Activated T-helper 2 cell treated with anti-CD3 and anti-CD28 coated beads, Interferon-gamma antibody, Interleukin-2, Interleukin-4, amounts not matched to agents 10 μg/mL and 5 μg/mL and 100 μg/mL, durations not matched to agents 14 hours and 24 hours and 36 hours (primary cell): ENCODE measurements around the gene VPS16. TPM values are rescaled to one million over a fixed set of nuclear protein-coding genes. Genes with fewer than 3 reads are reported as not detected.

Source experiments
- DNase-seq: peaks from one replicate; pipeline ENCODE4 v3.0.0; 2021; ENCODE audit warnings: low spot score
- H3K27ac Mint-ChIP-seq: one replicate; pipeline ENCODE4 v1.8.0; 2021; ENCODE audit warnings: mixed read lengths
- H3K27me3 Mint-ChIP-seq: one replicate; pipeline ENCODE4 v1.8.0; 2021; ENCODE audit warnings: low read depth, mixed read lengths
- H3K36me3 Mint-ChIP-seq: one replicate; pipeline ENCODE4 v1.8.0; 2021; ENCODE audit warnings: low read depth, mixed read lengths
- H3K4me1 Mint-ChIP-seq: one replicate; pipeline ENCODE4 v1.8.0; 2021; ENCODE audit warnings: low read depth, mixed read lengths
- H3K4me3 Mint-ChIP-seq: one replicate; pipeline ENCODE4 v1.8.0; 2021; ENCODE audit warnings: low read depth, mild to moderate bottlenecking, moderate library complexity, mixed read lengths
- H3K9me3 Mint-ChIP-seq: one replicate; pipeline ENCODE4 v1.8.0; 2021; ENCODE audit warnings: mixed read lengths
- intact Hi-C: fragments of 100-400 bp; cut with micrococcal nuclease; formaldehyde crosslinking; loops from one replicate; pipeline ENCODE4 v1.15.1; 2023
- total RNA-seq: library from RNA; stranded (reverse); gene quantifications from 2 replicates; pipeline ENCODE4 v1.2.3, GENCODE V29; 2022

VPS16 gene
- total RNA-seq, 1 donor from 2014 or later = 50.1 TPM

GRCh38 chr20:2847802-2848201, 7.3 kb downstream of the VPS16 start:
- H3K9me3 Mint-ChIP-seq = no peaks in the 10 kb centered on the region
- H3K27me3 Mint-ChIP-seq = no peaks in the 10 kb centered on the region
- H3K4me1 Mint-ChIP-seq = peaks cover 27% of the 10 kb centered on the region
- DNase-seq = no peak
- H3K36me3 Mint-ChIP-seq = peaks cover 7% of the 10 kb centered on the region
- H3K27ac Mint-ChIP-seq = no peak overlapping the region
- H3K4me3 Mint-ChIP-seq = no peak overlapping the region
- intact Hi-C loops = no loop called here

- Mint-ChIP-seq H3K36me3 (peaks cover 6% of the 10 kb centered on the region), H3K4me3 (no peak overlapping the region), H3K27me3 (no peaks in the 10 kb centered on the region), H3K27ac (no peak overlapping the region), H3K4me1 (peaks cover 28% of the 10 kb centered on the region), H3K9me3 (no peaks in the 10 kb centered on the region)
- DNase-seq = no peak
- intact Hi-C loops = no loop called here
Observed at GRCh38 chr20:2849529-2849928, 9.0 kb downstream of the VPS16 start.

GRCh38 chr20:2851086-2851485, 10.5 kb downstream of the VPS16 start:
- Mint-ChIP-seq H3K9me3 (no peaks in the 10 kb centered on the region), H3K27ac (no peak overlapping the region), H3K4me3 (no peak overlapping the region), H3K27me3 (no peaks in the 10 kb centered on the region), H3K4me1 (peaks cover 19% of the 10 kb centered on the region), H3K36me3 (peaks cover 3% of the 10 kb centered on the region)
- intact Hi-C loops = loop anchor here (10.0 kb wide), 2 partner anchors 96 to 166 kb away; no protein-coding TSS in a partner anchor
- no peak for DNase-seq

GRCh38 chr20:2858591-2858990, 18.0 kb downstream of the VPS16 start:
- intact Hi-C loops = loop anchor here (10.0 kb wide), 2 partner anchors 104 to 174 kb away; no protein-coding TSS in a partner anchor
- H3K27ac Mint-ChIP-seq = no peak overlapping the region
- DNase-seq = no peak
- H3K4me1 Mint-ChIP-seq = no peaks in the 10 kb centered on the region
- H3K4me3 Mint-ChIP-seq = no peak overlapping the region
- no peaks in the 10 kb centered on the region for H3K27me3 Mint-ChIP-seq
- no peaks in the 10 kb centered on the region for H3K9me3 Mint-ChIP-seq
- peaks cover 9% of the 10 kb centered on the region for H3K36me3 Mint-ChIP-seq

- Mint-ChIP-seq H3K4me1 (no peaks in the 10 kb centered on the region), H3K9me3 (no peaks in the 10 kb centered on the region), H3K4me3 (no peak overlapping the region), H3K27ac (no peak overlapping the region), H3K36me3 (peaks cover 9% of the 10 kb centered on the region), H3K27me3 (no peaks in the 10 kb centered on the region)
- DNase-seq = no peak
- intact Hi-C loops = loop anchor here (10.0 kb wide), 2 partner anchors 105 to 175 kb away; no protein-coding TSS in a partner anchor
Observed at GRCh38 chr20:2859330-2860121, 19.0 kb downstream of the VPS16 start.

- H3K9me3 Mint-ChIP-seq = no peaks in the 10 kb centered on the region
- no peak for DNase-seq
- peaks cover 23% of the 10 kb centered on the region for H3K36me3 Mint-ChIP-seq
- no peak overlapping the region for H3K4me3 Mint-ChIP-seq
- H3K4me1 Mint-ChIP-seq = peaks cover 16% of the 10 kb centered on the region
- no peaks in the 10 kb centered on the region for H3K27me3 Mint-ChIP-seq
- intact Hi-C loops = no loop called here
- no peak overlapping the region for H3K27ac Mint-ChIP-seq
Observed at GRCh38 chr20:2864626-2865025, 24.1 kb downstream of the VPS16 start.

GRCh38 chr20:2865101-2865500, 24.6 kb downstream of the VPS16 start:
- Mint-ChIP-seq H3K9me3 (no peaks in the 10 kb centered on the region), H3K27ac (no peak overlapping the region), H3K4me3 (no peak overlapping the region), H3K4me1 (peaks cover 16% of the 10 kb centered on the region), H3K36me3 (peaks cover 23% of the 10 kb centered on the region), H3K27me3 (no peaks in the 10 kb centered on the region)
- DNase-seq = no peak
- intact Hi-C loops = no loop called here

- Mint-ChIP-seq H3K27me3 (no peaks in the 10 kb centered on the region), H3K9me3 (no peaks in the 10 kb centered on the region), H3K4me1 (peaks cover 20% of the 10 kb centered on the region), H3K4me3 (no peak overlapping the region), H3K36me3 (peaks cover 23% of the 10 kb centered on the region), H3K27ac (peak overlapping the region; percentile 38)
- DNase-seq = no peak
- intact Hi-C loops = no loop called here
Observed at GRCh38 chr20:2865630-2866029, 25.1 kb downstream of the VPS16 start.

- Mint-ChIP-seq H3K9me3 (no peaks in the 10 kb centered on the region), H3K4me3 (no peak overlapping the region), H3K4me1 (peaks cover 26% of the 10 kb centered on the region), H3K27me3 (no peaks in the 10 kb centered on the region), H3K27ac (no peak overlapping the region), H3K36me3 (peaks cover 19% of the 10 kb centered on the region)
- intact Hi-C loops = no loop called here
- DNase-seq = no peak
Observed at GRCh38 chr20:2866236-2866635, 25.7 kb downstream of the VPS16 start.

- no peak overlapping the region for H3K4me3 Mint-ChIP-seq
- H3K36me3 Mint-ChIP-seq = peaks cover 17% of the 10 kb centered on the region
- intact Hi-C loops = no loop called here
- no peaks in the 10 kb centered on the region for H3K9me3 Mint-ChIP-seq
- H3K27ac Mint-ChIP-seq = no peak overlapping the region
- H3K27me3 Mint-ChIP-seq = no peaks in the 10 kb centered on the region
- no peak for DNase-seq
- peaks cover 29% of the 10 kb centered on the region for H3K4me1 Mint-ChIP-seq
Observed at GRCh38 chr20:2867081-2867864, 26.7 kb downstream of the VPS16 start.

- Mint-ChIP-seq H3K9me3 (no peaks in the 10 kb centered on the region), H3K4me1 (peaks cover 35% of the 10 kb centered on the region), H3K36me3 (peaks cover 17% of the 10 kb centered on the region), H3K4me3 (no peak overlapping the region), H3K27me3 (no peaks in the 10 kb centered on the region), H3K27ac (no peak overlapping the region)
- no peak for DNase-seq
- intact Hi-C loops = no loop called here
Observed at GRCh38 chr20:2869381-2869780, 28.8 kb downstream of the VPS16 start.

GRCh38 chr20:2871111-2871465, 30.5 kb downstream of the VPS16 start:
- H3K27ac Mint-ChIP-seq = peak overlapping the region; percentile 21
- no peaks in the 10 kb centered on the region for H3K27me3 Mint-ChIP-seq
- peaks cover 40% of the 10 kb centered on the region for H3K4me1 Mint-ChIP-seq
- no peaks in the 10 kb centered on the region for H3K9me3 Mint-ChIP-seq
- DNase-seq = no peak
- intact Hi-C loops = loop anchor here (5.0 kb wide), 1 partner anchor 116 kb away; no protein-coding TSS in a partner anchor
- H3K4me3 Mint-ChIP-seq = peak overlapping the region; percentile 27
- H3K36me3 Mint-ChIP-seq = peaks cover 23% of the 10 kb centered on the region
